Astrocyte (in vitro differentiated cells and primary cell): ENCODE results near the gene CPTP. TPM values are rescaled to one million over a fixed set of nuclear protein-coding genes. Genes with fewer than 3 reads are reported as not detected.

Source experiments
- DNase-seq: peaks from one replicate; pipeline ENCODE4 v3.0.0-alpha.2; 2010; ENCODE audit warnings: low read depth
- FAIRE-seq: peaks from 2 replicates; lab custom pipeline; 2011; peaks lifted over from hg19 to GRCh38; lab: Jason Lieb, UNC
- H2AFZ ChIP-seq: 2 replicates; pipeline ENCODE4 v1.6.0; 2012; ENCODE audit warnings: low read depth, low read length, inconsistent platforms
- H3K27ac ChIP-seq: 2 replicates; pipeline ENCODE4 v1.5.1; 2011; ENCODE audit warnings: low read depth, low read length, inconsistent platforms
- H3K27me3 ChIP-seq: 2 replicates; pipeline ENCODE4 v1.6.0; 2011; ENCODE audit warnings: low read length, inconsistent platforms; ENCODE audit not compliant: insufficient read depth
- H3K36me3 ChIP-seq: 2 replicates; pipeline ENCODE4 v1.5.1; 2011; ENCODE audit warnings: low read length, inconsistent platforms; ENCODE audit not compliant: insufficient read depth
- H3K4me1 ChIP-seq: 2 replicates; pipeline ENCODE4 v1.5.1; 2011; ENCODE audit warnings: low read length, inconsistent platforms; ENCODE audit not compliant: insufficient read depth
- H3K4me2 ChIP-seq: 2 replicates; pipeline ENCODE4 v1.6.0; 2012; ENCODE audit warnings: low read length, inconsistent platforms
- H3K4me3 ChIP-seq: 2 replicates; pipeline ENCODE4 v1.5.1; 2011; ENCODE audit warnings: low read depth, mild to moderate bottlenecking, low read length, inconsistent platforms; ENCODE audit not compliant: insufficient read depth
- H3K79me2 ChIP-seq: 2 replicates; pipeline ENCODE4 v1.6.0; 2012; ENCODE audit warnings: mild to moderate bottlenecking, low read length, inconsistent platforms; ENCODE audit not compliant: insufficient read depth
- H3K9ac ChIP-seq: 2 replicates; pipeline ENCODE4 v1.6.0; 2012; ENCODE audit warnings: mild to moderate bottlenecking, low read length, inconsistent platforms
- H3K9me3 ChIP-seq: 2 replicates; pipeline ENCODE4 v1.5.1; 2012; ENCODE audit warnings: low read depth, mild to moderate bottlenecking, low read length, inconsistent platforms; ENCODE audit not compliant: insufficient read depth
- H4K20me1 ChIP-seq: 2 replicates; pipeline ENCODE4 v1.6.0; 2012; ENCODE audit warnings: low read length, inconsistent platforms; ENCODE audit not compliant: insufficient read depth
- H3K27ac Mint-ChIP-seq: one replicate; pipeline ENCODE4 v1.8.0; 2021; ENCODE audit warnings: mild to moderate bottlenecking, mixed read lengths; ENCODE audit not compliant: unreplicated experiment
- H3K27me3 Mint-ChIP-seq: one replicate; pipeline ENCODE4 v1.8.0; 2021; ENCODE audit warnings: low read depth, mixed read lengths; ENCODE audit not compliant: unreplicated experiment
- H3K36me3 Mint-ChIP-seq: one replicate; pipeline ENCODE4 v1.8.0; 2021; ENCODE audit warnings: low read depth, mixed read lengths; ENCODE audit not compliant: unreplicated experiment
- H3K4me1 Mint-ChIP-seq: one replicate; pipeline ENCODE4 v1.8.0; 2021; ENCODE audit warnings: low read depth, mixed read lengths; ENCODE audit not compliant: unreplicated experiment
- H3K4me3 Mint-ChIP-seq: one replicate; pipeline ENCODE4 v1.8.0; 2021; ENCODE audit warnings: mild to moderate bottlenecking, moderate library complexity, mixed read lengths; ENCODE audit not compliant: unreplicated experiment
- H3K9me3 Mint-ChIP-seq: one replicate; pipeline ENCODE4 v1.8.0; 2021; ENCODE audit warnings: mild to moderate bottlenecking, mixed read lengths; ENCODE audit not compliant: unreplicated experiment
- EZH2 ChIP-seq: IDR thresholded peaks from 2 replicates; pipeline ENCODE4 v1.6.1; 2012; ENCODE audit warnings: mild to moderate bottlenecking, low read length, inconsistent platforms; ENCODE audit not compliant: insufficient read depth
- total RNA-seq: library from RNA; stranded (reverse); gene quantifications from 2 replicates; pipeline ENCODE4 v1.2.1, GENCODE V29; 2021
- TF ChIP-seq, protein P1 (sequence below): IDR thresholded peaks from 2 replicates; pipeline ENCODE4 v1.5.1; 2011; ENCODE audit warnings: low read depth, mild to moderate bottlenecking, inconsistent platforms, low read length, moderate library complexity; ENCODE audit not compliant: insufficient read depth

Gene CPTP
- total RNA-seq, 1 donor from 2014 or later, result 28.5 TPM

DNA sequence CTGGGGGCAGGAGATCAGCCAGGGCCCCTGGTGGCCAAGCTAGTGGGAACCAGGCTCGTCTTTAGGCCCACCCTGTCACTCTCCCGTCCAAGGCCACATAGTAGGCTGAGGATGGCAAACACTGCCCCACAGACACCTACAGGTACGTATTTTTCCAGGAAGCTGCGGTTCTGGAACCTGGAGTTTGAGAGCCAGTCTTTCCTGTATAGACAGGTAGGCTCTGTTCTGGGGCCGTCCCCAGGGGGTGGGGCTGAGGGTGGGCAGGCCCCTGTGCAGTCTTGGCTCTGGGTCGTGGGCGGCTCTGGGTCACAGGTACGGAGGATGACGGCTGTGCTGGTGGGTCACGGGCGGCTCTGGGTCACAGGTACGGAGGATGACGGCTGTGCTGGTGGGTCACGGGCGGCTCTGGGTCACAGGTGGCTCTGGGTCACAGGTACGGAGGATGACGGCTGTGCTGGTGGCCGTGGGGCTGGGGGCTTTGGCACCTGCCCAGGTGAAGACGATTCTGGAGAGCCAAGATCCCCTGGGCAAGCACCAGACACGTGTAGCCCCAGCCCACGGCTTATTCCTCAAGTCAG, 14.0 kb upstream of the CPTP start:
- FAIRE-seq, result no peak
- H3K27me3 Mint-ChIP-seq, result no peaks in the 10 kb centered on the region
- peaks cover 9% of the 10 kb centered on the region for H3K4me1 Mint-ChIP-seq
- Histone ChIP-seq H3K36me3 (peaks cover 8% of the 10 kb centered on the region), H3K4me3 (no peak overlapping the region), H2AFZ (no peak overlapping the region), H3K79me2 (peaks cover 61% of the 10 kb centered on the region), H3K4me1 (peaks cover 27% of the 10 kb centered on the region), H3K27me3 (no peaks in the 10 kb centered on the region), H3K4me2 (no peak overlapping the region), H4K20me1 (peaks cover 72% of the 10 kb centered on the region), H3K9me3 (no peaks in the 10 kb centered on the region), H3K9ac (no peak overlapping the region), H3K27ac (no peak overlapping the region)
- no peaks in the 10 kb centered on the region for H3K9me3 Mint-ChIP-seq
- no peak overlapping the region for H3K27ac Mint-ChIP-seq
- peaks cover 6% of the 10 kb centered on the region for H3K36me3 Mint-ChIP-seq
- TF ChIP-seq, protein P1, sequence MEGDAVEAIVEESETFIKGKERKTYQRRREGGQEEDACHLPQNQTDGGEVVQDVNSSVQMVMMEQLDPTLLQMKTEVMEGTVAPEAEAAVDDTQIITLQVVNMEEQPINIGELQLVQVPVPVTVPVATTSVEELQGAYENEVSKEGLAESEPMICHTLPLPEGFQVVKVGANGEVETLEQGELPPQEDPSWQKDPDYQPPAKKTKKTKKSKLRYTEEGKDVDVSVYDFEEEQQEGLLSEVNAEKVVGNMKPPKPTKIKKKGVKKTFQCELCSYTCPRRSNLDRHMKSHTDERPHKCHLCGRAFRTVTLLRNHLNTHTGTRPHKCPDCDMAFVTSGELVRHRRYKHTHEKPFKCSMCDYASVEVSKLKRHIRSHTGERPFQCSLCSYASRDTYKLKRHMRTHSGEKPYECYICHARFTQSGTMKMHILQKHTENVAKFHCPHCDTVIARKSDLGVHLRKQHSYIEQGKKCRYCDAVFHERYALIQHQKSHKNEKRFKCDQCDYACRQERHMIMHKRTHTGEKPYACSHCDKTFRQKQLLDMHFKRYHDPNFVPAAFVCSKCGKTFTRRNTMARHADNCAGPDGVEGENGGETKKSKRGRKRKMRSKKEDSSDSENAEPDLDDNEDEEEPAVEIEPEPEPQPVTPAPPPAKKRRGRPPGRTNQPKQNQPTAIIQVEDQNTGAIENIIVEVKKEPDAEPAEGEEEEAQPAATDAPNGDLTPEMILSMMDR, result no peak
- TF ChIP-seq EZH2, result no peak
- H3K4me3 Mint-ChIP-seq, result peak overlapping the region; percentile 68
- DNase-seq, result no peak

DNA sequence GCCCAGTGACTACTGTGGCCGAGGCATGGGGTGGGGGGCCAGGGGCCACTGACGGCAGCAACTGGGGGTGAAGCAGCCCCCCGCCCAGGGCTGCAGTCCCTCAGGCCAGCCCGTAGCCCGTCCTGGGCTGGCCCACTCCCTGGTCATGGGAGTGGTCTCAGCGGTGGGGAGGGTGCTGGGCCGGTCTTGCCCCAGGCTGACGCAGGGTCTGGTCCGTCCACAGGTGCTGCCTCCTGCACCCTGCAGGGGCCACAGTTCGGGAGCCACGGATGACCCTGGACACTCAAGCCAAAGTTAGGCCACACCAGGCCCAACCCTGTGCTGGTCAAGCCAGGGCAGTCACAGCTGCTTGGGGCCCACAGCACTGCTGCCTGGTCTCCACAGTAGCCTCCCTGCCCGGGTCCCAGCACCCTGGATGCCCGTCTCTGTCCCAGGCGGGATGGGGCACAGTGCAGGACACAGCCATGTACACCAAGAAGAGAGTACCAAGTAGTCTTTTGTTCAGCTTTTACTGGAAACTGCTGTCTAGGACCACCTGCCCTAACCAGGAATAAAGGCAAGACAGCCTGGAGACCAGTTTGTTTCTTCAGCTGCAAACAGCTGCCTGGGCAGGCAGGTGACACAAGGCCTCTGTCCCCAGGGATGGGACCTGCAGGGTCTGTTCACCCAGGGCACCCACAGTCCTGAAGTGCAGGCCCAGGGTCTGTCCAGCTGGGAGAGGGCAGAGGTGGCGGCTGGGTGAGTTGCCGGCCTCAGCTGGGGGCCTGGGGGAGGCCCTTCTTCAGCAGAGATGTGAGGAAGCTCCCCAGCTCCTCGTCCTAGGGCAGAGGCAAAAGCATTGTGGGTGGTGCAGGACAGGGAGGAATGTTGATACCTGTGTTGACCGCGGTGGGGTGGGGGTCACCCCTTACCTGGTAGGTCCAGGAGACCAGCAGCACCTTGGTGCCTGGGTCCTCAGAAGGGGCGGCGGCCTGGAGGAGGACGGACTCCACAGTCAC, 13.2 kb upstream of the CPTP start:
- H3K36me3 ChIP-seq, result peaks cover 12% of the 10 kb centered on the region
- H3K27ac Mint-ChIP-seq, result peak overlapping the region; percentile 53
- H3K4me3 Mint-ChIP-seq, result no peak overlapping the region
- H3K79me2 ChIP-seq, result peaks cover 60% of the 10 kb centered on the region
- no peak overlapping the region for H3K4me3 ChIP-seq
- no peak overlapping the region for H3K4me2 ChIP-seq
- peaks cover 19% of the 10 kb centered on the region for H3K4me1 ChIP-seq
- no peaks in the 10 kb centered on the region for H3K9me3 ChIP-seq
- no peak for DNase-seq
- no peaks in the 10 kb centered on the region for H3K27me3 Mint-ChIP-seq
- H3K27me3 ChIP-seq, result no peaks in the 10 kb centered on the region
- H4K20me1 ChIP-seq, result peaks cover 69% of the 10 kb centered on the region
- peaks cover 6% of the 10 kb centered on the region for H3K36me3 Mint-ChIP-seq
- no peak overlapping the region for H3K27ac ChIP-seq
- H2AFZ ChIP-seq, result no peak overlapping the region
- H3K4me1 Mint-ChIP-seq, result peaks cover 6% of the 10 kb centered on the region
- H3K9ac ChIP-seq, result no peak overlapping the region
- TF ChIP-seq, protein P1, result no peak
- no peak for TF ChIP-seq EZH2
- no peak for FAIRE-seq
- H3K9me3 Mint-ChIP-seq, result no peaks in the 10 kb centered on the region
